K562 (cell line): ENCODE results near the gene ARMC6.

Experiments used
- DPF2 ChIP-seq: fragments of 450-650 bp; IDR thresholded peaks from 2 replicates; pipeline ENCODE4 v1.6.1; 2016
- GABPA ChIP-seq: fragments of 200-800 bp; sonication (Bioruptor generic); conservative IDR thresholded peaks from 2 replicates; pipeline ENCODE4 v1.6.1; 2016; ENCODE audit warnings: low read depth, missing genetic modification characterization, missing compliant biosample characterization
- NFYB ChIP-seq: IDR thresholded peaks from 2 replicates; pipeline ENCODE4 v1.6.1; 2011; ENCODE audit warnings: mild to moderate bottlenecking, moderate library complexity; ENCODE audit not compliant: insufficient read length; ENCODE audit errors: extremely low read depth
- POLR2AphosphoS2 ChIP-seq: IDR thresholded peaks from 2 replicates; pipeline ENCODE4 v1.6.1; 2012; ENCODE audit warnings: low read length, improper control_type of control experiment
- TAF1 ChIP-seq: IDR thresholded peaks from 2 replicates; pipeline ENCODE4 v1.6.1; 2011; ENCODE audit warnings: mild to moderate bottlenecking, low read length, moderate library complexity; ENCODE audit not compliant: insufficient read depth, control insufficient read depth, severe bottlenecking; ENCODE audit errors: extremely low read depth
- ZFP1 ChIP-seq: fragments of 450-650 bp; formaldehyde crosslinking; IDR thresholded peaks from 2 replicates; pipeline ENCODE4 v1.4.0; 2020; ENCODE audit warnings: mild to moderate bottlenecking, mixed read lengths
- ZNF41 ChIP-seq: fragments of 250-450 bp; sonication (Bioruptor Pico); conservative IDR thresholded peaks from 2 replicates; pipeline ENCODE4 v1.4.0; 2020; ENCODE audit warnings: mild to moderate bottlenecking
- TF ChIP-seq, protein P1 (sequence below): fragments of 450-650 bp; IDR thresholded peaks from 2 replicates; pipeline ENCODE4 v1.6.1; 2017; ENCODE audit warnings: mild to moderate bottlenecking, moderate library complexity

DNA sequence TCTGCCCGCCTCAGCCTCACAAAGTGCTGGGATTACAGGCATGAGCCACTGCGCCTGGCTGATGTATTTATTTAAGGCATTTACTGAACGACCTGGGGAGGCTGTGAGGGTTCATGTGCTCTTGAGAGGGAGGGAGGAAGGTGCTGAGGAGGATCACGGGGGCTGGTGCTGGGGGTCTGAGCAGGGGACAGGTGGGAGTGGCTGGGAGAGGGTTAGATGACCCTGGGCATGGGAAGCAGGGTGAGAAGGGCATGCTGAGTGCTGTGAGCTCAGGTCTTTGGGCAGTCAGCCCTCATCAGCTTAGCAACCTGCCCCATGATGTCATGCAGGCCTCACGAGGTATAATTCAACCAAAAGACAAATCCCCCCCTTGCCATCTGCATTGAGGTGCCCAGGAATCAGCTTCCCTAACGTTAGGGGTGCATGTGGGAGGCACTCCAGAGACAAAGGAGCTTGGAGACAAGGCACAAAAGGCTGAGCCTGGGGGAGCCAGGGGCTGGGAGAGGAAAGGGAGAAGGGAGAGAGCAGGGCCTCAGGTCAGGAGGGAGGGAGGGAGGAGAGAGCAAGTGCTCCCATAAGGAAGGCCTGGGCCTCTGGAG, 36.5 kb upstream of the ARMC6 start:
- no peak for TF ChIP-seq GABPA
- no peak for TF ChIP-seq NFYB
- no peak for TF ChIP-seq POLR2AphosphoS2
- TF ChIP-seq, protein P1, sequence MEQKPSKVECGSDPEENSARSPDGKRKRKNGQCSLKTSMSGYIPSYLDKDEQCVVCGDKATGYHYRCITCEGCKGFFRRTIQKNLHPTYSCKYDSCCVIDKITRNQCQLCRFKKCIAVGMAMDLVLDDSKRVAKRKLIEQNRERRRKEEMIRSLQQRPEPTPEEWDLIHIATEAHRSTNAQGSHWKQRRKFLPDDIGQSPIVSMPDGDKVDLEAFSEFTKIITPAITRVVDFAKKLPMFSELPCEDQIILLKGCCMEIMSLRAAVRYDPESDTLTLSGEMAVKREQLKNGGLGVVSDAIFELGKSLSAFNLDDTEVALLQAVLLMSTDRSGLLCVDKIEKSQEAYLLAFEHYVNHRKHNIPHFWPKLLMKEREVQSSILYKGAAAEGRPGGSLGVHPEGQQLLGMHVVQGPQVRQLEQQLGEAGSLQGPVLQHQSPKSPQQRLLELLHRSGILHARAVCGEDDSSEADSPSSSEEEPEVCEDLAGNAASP = no peak
- TF ChIP-seq TAF1 = no peak
- TF ChIP-seq ZFP1 = no peak
- no peak for TF ChIP-seq ZNF41 (CRISPR knock-in tag)
- no peak for TF ChIP-seq DPF2
